ENCODE results near the gene RPP25L.
A peak's percentile ranks its signal among the peaks of the same experiment; 100 is the strongest.

Gene RPP25L

DNA sequence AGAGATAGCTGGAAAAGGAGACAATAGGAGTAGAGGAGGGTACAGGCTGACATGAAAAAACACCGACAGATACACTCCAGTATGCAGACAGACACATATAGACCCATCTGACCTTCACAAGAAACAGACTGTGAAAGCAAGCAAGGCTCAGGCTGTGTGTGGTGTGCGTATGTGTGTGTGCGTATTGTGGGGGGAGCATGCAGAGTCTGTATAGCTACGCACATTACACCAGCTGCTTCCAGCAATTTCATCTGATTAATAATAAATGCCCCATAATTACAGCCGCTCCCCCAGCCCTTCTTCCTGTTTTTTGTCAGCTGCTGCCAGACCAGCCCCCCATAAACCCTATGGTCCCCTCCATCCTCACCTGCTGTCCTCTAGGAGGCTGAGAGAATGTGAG lies 29.1 kb downstream of the RPP25L start:
- DNase-seq, result no peak

DNA sequence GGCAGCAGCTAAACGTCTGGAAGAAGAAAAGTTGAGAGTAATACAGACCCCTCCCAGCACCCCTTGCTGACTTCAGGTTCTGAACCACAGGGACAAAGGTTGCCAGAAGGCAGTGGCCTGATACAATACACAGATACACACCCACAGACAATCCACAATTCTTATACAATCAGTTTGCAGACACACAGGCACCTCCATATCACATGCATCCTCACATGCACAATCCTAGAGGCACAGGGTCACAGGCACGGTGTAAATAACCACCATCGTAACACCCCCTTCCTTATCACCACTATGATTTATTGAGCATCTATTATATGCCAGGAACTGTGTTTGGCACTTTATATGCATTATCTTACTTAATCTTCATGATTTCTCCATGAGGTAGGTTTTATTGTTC lies 30.6 kb downstream of the RPP25L start:
- no peak for DNase-seq

DNA sequence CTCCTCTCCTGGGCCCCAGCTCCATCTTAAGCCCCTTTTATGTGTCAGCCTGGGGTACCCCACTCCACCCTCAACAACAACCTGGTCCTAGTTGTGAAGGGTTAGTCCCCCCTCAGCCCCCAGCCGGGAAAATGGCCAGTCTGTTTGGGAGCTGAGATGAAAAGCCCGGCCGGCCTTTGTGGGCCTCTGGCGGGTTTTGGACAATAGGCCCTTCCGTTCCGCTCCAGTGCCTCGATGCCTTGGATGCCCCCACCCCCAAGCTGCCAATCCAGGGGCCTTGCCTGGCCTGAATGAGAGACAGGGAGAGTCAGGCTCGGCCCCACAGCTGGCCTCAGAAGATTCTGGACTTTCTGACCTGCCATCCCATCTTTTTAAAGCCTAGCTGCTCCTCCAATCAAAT lies 31.5 kb downstream of the RPP25L start:
- DNase-seq, result no peak

GRCh38 chr9:34579808-34580163 lies 32.1 kb downstream of the RPP25L start:
- DNase-seq, result no peak

- no peak for DNase-seq
Measured at GRCh38 chr9:34579104-34579807, 32.6 kb downstream of the RPP25L start.

- peak in 1 of 2 experiments; percentile 22 for DNase-seq
Measured at GRCh38 chr9:34578241-34579103, 33.4 kb downstream of the RPP25L start.

DNA sequence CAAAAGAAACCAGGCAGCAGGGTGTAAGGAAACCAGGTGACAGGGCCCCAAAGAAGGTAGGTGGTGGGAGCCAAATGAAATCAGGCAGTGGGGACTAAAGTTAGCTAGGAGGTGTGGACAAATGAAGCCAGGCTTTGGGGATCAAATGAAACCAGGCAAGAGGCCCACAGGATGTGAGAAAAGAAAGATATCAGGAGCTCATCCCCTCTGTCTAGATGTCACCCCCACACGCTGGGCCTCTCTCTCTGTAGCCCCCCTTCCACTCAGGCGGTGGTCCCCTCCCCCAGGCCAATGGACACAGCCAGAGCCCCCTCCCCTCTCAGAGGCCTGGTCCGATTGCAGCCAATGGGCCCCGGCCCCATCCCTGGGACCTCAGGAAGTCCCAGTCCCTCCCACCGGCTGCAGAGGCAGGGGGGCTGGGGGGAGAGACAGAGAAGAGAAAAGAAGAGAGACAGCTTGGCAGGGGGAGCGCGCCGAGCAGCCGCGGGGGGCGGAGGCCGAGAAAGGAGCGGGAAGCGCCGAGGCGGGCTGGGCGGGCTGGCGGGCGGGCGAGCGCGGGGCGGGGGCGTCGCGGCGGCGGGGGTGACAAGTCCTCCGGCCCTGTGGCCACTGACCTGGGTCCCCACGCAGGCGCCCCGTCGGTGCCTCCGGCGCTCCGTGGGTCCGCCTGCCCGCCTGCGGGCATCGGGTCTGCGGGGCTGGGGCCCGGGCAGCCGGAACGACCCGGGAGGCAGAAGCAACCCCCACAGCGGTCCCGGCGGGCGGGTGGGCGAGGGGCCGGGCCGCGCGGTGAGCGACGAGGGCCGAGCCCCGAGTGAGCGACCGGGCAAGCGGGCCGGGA lies 34.3 kb downstream of the RPP25L start:
- no peak for DNase-seq

DNA sequence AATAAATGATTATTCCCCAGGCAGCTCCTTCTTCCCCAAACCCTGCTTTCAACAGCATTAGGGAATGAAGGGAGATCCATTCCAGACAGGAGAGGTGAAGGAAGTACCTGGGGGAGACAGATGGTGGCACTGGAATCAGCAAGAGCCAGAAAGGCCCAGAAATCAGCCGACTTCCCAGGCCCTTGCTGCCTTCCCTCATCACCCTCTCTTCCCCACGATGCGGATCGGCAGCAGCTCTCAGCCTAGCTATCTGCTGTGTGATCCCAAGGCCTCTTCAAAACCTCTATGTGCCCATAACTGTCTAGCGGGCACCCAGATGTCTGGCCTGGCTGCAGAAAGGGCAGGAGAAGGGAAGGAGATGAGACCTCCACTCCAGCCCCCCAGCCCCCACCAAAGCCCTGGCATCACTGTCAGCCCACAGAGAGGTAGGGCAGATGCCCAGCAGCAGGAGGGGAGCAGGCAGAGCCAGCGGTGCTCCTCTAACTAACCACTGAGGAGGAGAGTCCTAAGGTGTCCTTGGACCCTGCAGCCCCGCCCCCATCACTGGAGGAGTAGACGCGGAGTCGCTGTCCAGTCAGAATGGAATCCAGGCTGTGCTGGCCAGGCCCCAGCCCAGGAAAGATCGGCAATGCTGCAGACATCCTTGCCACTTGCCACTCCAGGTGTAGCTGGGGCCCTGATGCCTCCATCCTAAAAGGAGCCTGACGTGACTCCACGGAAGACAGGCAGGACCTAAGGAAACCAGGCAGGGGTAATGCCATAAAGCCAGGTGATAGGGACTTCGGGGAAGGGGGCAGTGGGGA lies 35.1 kb downstream of the RPP25L start:
- no peak for DNase-seq

DNA sequence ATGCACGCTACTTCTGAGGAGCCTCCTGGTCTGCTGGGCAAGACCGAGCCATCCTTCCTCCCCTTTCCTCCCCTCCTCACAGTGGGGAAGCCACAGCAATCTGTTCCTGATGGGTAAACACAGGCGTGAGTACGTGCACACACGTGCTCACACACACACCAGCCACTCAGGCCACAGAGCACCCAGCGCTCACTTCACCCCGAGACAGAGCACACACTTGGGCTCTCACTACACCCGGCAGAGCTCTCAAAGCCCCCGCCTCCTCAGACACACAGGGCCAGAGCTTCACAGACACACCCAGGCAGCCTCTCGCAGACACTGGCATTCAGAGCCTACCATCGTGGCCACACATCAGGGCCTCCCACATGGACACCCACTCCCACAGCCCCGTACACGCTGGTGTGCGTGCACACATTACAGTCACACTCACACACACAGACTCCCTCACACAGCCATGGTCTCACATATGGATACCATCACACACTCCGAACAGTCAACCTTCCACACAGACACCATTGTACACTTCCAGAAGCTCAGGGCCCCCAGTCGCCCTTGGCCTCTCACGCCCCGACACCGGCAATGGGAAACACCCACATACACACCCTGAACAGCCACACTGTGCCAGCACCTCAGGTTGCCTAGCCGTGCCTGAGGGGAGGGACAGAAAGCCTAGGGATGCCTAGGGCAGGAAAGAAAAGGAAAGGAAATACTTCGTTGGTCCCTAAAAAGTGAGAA lies 35.9 kb downstream of the RPP25L start:
- DNase-seq, result no peak

- DNase-seq, result no peak
Measured at GRCh38 chr9:34575241-34575640, 36.7 kb downstream of the RPP25L start.

- DNase-seq, result no peak
Measured at GRCh38 chr9:34574571-34574970, 37.3 kb downstream of the RPP25L start.

DNA sequence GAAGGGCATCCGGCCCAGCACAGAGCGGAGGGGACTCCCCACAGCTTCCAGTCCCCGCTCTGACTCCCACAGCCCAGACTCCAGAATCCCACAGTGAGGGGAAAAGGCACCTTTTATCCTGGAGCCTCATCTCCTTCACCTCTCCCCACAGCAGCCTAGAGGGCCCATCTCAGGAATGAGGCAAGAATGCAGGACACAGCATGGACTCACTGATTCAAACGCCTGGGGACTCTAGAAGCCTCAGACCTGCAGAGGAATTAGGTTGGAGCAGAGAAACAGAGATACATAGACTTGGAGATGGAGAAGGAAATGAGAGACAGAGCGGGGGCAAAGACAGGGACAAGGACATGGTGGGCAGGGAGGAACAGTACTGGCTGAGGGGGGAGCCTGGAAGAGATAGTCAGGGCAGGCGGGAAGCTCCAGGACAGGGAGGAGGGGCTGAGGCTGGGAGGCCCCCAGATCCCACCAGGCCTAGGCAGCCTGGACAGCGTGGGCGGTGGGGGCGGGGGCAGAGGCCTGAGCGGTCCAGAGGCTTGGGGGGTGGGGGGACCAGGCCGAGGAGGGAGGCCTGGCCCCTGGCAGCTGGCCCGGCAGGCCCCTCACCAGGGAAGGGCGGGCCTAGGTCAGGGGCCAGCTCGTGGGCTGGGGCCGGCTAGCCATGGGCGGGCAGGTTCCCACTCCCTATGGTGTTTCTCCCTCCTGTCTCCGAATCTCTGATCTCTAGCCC lies 38.1 kb downstream of the RPP25L start:
- DNase-seq, result no peak

GRCh38 chr9:34572628-34573027 lies 39.3 kb downstream of the RPP25L start:
- no peak for DNase-seq

- DNase-seq, result no peak
Measured at GRCh38 chr9:34572092-34572491, 39.8 kb downstream of the RPP25L start.

DNA sequence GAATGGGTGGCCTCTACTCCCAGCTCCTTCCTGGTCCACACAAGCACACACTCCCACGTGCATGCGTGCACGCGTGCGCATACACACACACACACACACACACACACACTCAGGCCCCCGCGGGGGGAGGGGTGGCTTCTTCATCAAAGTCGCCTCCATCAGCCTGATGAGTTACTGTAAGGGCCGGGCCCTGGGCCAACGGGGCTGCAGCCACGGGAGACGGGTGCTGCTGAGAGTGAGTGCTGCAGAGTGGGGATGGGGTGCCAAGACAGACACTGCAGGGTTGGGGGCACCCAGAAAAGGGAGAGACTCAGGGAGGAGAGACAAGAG lies 40.5 kb downstream of the RPP25L start:
- no peak for DNase-seq

- no peak for DNase-seq
Measured at GRCh38 chr9:34570809-34571480, 41.0 kb downstream of the RPP25L start.

GRCh38 chr9:34570376-34570775 lies 41.5 kb downstream of the RPP25L start:
- DNase-seq, result no peak

DNA sequence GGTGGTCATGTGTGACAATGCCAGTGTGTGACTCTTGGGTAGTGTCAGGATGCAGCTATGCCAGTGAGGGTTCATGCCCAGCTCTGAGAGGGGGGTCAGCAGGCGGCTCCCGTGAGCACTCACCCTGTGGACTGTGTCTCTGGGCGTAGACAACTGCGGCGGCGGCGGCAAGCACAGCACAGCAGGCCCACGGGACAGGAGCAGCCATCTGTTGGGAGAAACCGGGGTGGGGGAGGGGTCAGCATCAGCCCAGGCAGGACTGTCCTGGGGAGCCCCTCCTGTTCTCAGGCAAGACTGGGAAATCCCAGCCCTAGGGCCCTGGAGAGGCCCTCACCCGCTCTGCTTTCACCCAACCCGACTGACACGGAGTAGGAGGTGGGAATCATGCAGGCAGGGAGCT lies 43.1 kb downstream of the RPP25L start:
- DNase-seq, result no peak

- no peak for DNase-seq
Measured at GRCh38 chr9:34568133-34568532, 43.8 kb downstream of the RPP25L start.

DNA sequence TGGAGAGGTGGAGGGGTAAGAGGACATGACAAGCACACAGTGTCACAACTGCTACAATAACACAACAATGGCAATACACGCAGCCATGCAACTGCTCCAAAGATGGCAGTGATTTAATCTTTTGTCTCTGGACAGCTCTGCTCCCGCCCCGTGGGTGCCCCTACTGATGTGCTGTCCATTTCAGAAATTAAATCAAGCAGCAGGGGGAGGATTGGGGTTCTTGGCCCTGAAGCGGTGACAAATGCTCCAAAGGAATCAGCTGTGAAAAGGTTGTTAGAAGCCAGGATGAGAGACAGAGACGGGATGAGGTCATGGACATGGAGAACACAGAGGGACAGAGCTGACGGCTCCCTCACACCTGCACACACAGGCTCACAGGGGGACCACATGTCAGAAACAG lies 44.9 kb downstream of the RPP25L start:
- DNase-seq, result no peak

- no peak for DNase-seq
Measured at GRCh38 chr9:34566322-34566721, 45.6 kb downstream of the RPP25L start.

Data from activated CD4-positive, alpha-beta T cell treated with anti-CD3 and anti-CD28 coated beads, Interleukin-2, amount 50 U/mL, for 48 hours (primary cell).